Duodenal mucosa (tissue), 2 donors: Measurements from ENCODE around the gene STARD9.

ENCODE experiments used
- H3K27ac ChIP-seq: one replicate; pipeline ENCODE4 v1.7.0; 2013; ENCODE audit warnings: low read depth, low read length
- H3K27me3 ChIP-seq, 2 donors: one replicate each; pipeline ENCODE4 v1.7.0; 2013; ENCODE audit warnings: low read length in 2 of 2, control low read depth in 1 of 2; ENCODE audit not compliant: insufficient read depth in 2 of 2, control insufficient read depth in 1 of 2
- H3K36me3 ChIP-seq, 2 donors: one replicate each; pipeline ENCODE4 v1.7.0; 2013; ENCODE audit warnings: low read length in 2 of 2, control low read depth in 1 of 2; ENCODE audit not compliant: insufficient read depth in 2 of 2, control insufficient read depth in 1 of 2
- H3K4me1 ChIP-seq, 2 donors: one replicate each; pipeline ENCODE4 v1.7.0; 2013; ENCODE audit warnings: low read length in 2 of 2, control low read depth in 1 of 2; ENCODE audit not compliant: insufficient read depth in 2 of 2, control insufficient read depth in 1 of 2
- H3K4me3 ChIP-seq, 2 donors: one replicate each; pipeline ENCODE4 v1.7.0; 2013; ENCODE audit warnings: low read length in 2 of 2, low read depth in 1 of 2
- H3K9ac ChIP-seq, 2 donors: one replicate each; pipeline ENCODE4 v1.7.0; 2013; ENCODE audit warnings: low read length in 2 of 2, low read depth in 1 of 2
- H3K9me3 ChIP-seq, 2 donors: one replicate each; pipeline ENCODE4 v1.7.0; 2013; ENCODE audit warnings: low read length in 2 of 2, control low read depth in 1 of 2; ENCODE audit not compliant: control insufficient read depth in 1 of 2

The STARD9 gene

GRCh38 chr15:42605796-42606195, 30.4 kb downstream of the STARD9 start:
- peaks cover 8% of the 10 kb centered on the region in 2 donors for H3K4me1 ChIP-seq
- no peaks in the 10 kb centered on the region for H3K36me3 ChIP-seq
- no peak overlapping the region for H3K27ac ChIP-seq
- H3K4me3 ChIP-seq = peak overlapping the region in 1 of 2 donors; percentile 4
- no peaks in the 10 kb centered on the region for H3K9me3 ChIP-seq
- no peaks in the 10 kb centered on the region for H3K27me3 ChIP-seq
- no peak overlapping the region for H3K9ac ChIP-seq

GRCh38 chr15:42608110-42608531, 32.7 kb downstream of the STARD9 start:
- no peaks in the 10 kb centered on the region for H3K27me3 ChIP-seq
- H3K9me3 ChIP-seq = no peaks in the 10 kb centered on the region
- H3K27ac ChIP-seq = no peak overlapping the region
- no peak overlapping the region for H3K4me3 ChIP-seq
- H3K9ac ChIP-seq = no peak overlapping the region
- peaks cover 8% of the 10 kb centered on the region in 2 donors for H3K4me1 ChIP-seq
- H3K36me3 ChIP-seq = no peaks in the 10 kb centered on the region

GRCh38 chr15:42608752-42609488, 33.5 kb downstream of the STARD9 start:
- no peak overlapping the region for H3K27ac ChIP-seq
- no peaks in the 10 kb centered on the region for H3K9me3 ChIP-seq
- no peaks in the 10 kb centered on the region for H3K27me3 ChIP-seq
- H3K4me3 ChIP-seq = no peak overlapping the region
- no peak overlapping the region for H3K9ac ChIP-seq
- peaks cover 8% of the 10 kb centered on the region in 2 donors for H3K4me1 ChIP-seq
- no peaks in the 10 kb centered on the region for H3K36me3 ChIP-seq

- H3K4me3 ChIP-seq = no peak overlapping the region
- no peaks in the 10 kb centered on the region for H3K36me3 ChIP-seq
- H3K9me3 ChIP-seq = no peaks in the 10 kb centered on the region
- no peak overlapping the region for H3K27ac ChIP-seq
- no peaks in the 10 kb centered on the region for H3K4me1 ChIP-seq
- H3K27me3 ChIP-seq = no peaks in the 10 kb centered on the region
- no peak overlapping the region for H3K9ac ChIP-seq
These were observed 36.1 kb downstream of the STARD9 start for GRCh38 chr15:42611532-42611931.

DNA sequence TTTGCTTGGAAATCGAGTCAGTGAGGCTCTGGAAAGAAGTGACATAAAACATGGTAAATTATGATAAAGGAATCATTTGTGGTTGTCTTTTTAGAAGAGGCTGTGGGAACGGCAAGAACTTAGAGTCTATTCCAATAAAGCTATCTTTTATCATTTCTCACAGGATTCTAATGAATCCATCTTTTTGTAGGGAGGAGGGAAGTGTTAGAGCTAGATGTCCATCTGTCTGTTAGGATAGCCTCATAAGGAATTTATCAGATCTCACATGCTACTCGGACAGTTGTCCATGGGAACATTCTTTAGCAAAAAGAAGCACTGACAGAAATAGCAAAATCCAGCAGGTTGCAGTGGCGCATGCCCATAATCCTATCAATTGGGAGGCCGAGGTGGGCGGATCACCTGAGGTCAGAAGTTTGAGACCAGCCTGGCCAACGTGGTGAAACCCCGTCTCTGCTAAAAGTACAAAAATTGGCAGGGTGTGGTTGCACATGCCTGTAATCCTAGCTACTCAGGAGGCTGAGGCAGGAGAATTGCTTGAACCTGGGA, 37.0 kb downstream of the STARD9 start:
- Histone ChIP-seq H3K9ac (no peak overlapping the region), H3K27me3 (no peaks in the 10 kb centered on the region), H3K36me3 (no peaks in the 10 kb centered on the region), H3K4me1 (no peaks in the 10 kb centered on the region), H3K27ac (no peak overlapping the region), H3K4me3 (no peak overlapping the region), H3K9me3 (no peaks in the 10 kb centered on the region)

DNA sequence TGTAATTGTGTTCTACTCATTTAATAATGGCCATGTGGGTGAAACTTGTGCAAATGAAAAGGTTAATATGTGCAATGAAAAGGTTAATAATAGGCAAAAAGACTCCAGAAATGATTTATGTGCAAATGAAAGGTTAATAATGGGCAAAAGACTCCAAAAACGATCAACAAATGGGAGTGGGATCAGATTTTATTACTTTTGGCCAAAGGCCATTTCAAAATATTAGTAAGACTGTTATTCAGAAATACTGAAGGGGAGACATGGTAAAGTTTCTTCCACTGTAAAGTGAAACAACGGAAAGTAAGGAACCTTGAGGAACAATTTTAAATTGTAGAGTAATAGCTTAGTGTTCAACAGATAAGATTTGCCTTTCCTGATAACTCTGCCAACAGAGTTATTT, 40.7 kb downstream of the STARD9 start:
- no peaks in the 10 kb centered on the region for H3K4me1 ChIP-seq
- H3K9ac ChIP-seq = no peak overlapping the region
- H3K9me3 ChIP-seq = no peaks in the 10 kb centered on the region
- no peak overlapping the region for H3K27ac ChIP-seq
- no peaks in the 10 kb centered on the region for H3K36me3 ChIP-seq
- H3K27me3 ChIP-seq = no peaks in the 10 kb centered on the region
- H3K4me3 ChIP-seq = no peak overlapping the region

- Histone ChIP-seq H3K27me3 (no peaks in the 10 kb centered on the region), H3K9me3 (no peaks in the 10 kb centered on the region), H3K4me1 (no peaks in the 10 kb centered on the region), H3K9ac (no peak overlapping the region), H3K4me3 (no peak overlapping the region), H3K36me3 (no peaks in the 10 kb centered on the region), H3K27ac (no peak overlapping the region)
These were observed 44.4 kb downstream of the STARD9 start for GRCh38 chr15:42619656-42620371.

- no peak overlapping the region for H3K27ac ChIP-seq
- H3K9me3 ChIP-seq = no peaks in the 10 kb centered on the region
These were observed 46.0 kb downstream of the STARD9 start for GRCh38 chr15:42621386-42621785.

DNA sequence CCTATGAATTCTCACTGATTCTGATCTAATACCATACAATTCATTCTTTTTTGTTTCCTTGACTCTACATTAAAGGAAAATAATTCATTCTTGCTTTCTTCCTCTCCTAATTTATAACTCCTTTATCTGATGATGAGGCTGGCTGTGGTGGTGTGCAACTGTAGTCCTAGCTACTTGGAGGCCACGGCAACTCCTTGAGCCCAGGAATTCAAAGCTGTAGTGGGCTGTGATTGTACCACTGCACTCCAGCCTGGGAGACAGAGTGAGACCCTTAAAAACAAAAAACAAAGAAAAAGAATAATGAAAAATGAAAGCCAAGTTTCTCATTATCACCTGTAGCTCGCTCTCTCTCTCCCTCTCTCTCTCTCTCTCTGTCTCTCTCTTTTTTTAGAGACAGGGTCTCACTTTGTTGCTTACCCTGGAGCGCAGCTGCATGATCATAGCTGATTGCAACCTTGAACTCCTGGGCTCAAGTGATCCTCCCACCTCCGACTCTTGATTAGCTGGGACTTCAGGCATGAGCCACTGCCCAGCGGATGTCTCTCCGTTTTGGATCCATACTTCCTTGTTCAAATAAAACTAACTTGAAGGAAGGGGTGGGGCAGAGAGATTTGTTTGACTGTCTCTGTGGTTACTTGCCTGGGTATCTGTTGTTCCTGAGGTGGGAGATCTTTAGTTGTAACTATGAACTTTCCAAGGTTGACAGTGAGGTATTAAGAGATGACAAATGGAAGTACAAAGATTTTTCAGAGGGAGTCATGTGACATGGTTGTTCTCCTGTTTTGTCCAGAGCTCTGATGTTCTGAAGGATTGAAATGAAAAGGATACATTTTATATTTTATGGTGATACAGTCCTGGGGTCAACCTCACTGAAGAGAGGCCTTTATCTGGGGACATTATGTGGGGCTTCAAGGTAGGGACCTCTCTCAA, 46.9 kb downstream of the STARD9 start:
- Histone ChIP-seq H3K27ac (no peak overlapping the region), H3K9ac (no peak overlapping the region)

More at GRCh38 chr15:42621386-42621785, 46.0 kb downstream of the STARD9 start:
- Histone ChIP-seq H3K36me3 (no peaks in the 10 kb centered on the region), H3K27me3 (no peaks in the 10 kb centered on the region), H3K4me1 (no peaks in the 10 kb centered on the region), H3K4me3 (no peak overlapping the region), H3K9ac (no peak overlapping the region)

More for the DNA sequence above, 46.9 kb downstream of the STARD9 start:
- Histone ChIP-seq H3K4me1 (no peaks in the 10 kb centered on the region), H3K4me3 (no peak overlapping the region), H3K9me3 (no peaks in the 10 kb centered on the region), H3K36me3 (no peaks in the 10 kb centered on the region), H3K27me3 (no peaks in the 10 kb centered on the region)
